NCI-H226 (cell line): ENCODE measurements around the gene KIF13A.
"Not testable (repeated sequence)": the region's sequence is repeated elsewhere in the genome, so short reads cannot be mapped to it uniquely, and the experiment has no call there.

Experiments
- DNase-seq: peaks from one replicate; pipeline ENCODE4 v3.0.0-alpha.2; 2015

The KIF13A gene

GRCh38 chr6:17987447-17987696, at the start of gene KIF13A:
Gene KIF13A, minus strand, starts transcription at chr6:17987635. Its CDS starts 172 bp downstream, at chr6:17987463.
- no peak for DNase-seq

DNA sequence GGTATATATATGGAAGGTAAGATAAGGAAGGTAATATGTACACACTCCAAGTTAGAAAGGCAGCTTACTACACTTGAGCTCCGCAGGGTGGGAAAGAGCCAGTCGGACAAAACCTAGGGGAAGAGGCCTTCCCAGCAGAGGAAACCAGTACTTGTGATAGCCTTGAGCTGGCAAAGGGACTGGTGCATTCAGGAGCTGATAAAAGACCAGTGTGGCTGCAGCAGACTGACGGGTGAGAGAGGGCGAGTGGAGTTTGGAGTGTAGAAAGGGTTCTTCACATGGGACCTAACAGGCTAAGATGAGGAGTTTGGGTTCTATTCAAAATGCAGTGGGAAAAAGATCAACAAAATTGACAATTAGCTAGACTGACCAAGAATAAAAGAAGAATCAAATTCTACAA, 49.3 kb upstream of the KIF13A start:
- DNase-seq = no peak

- no peak for DNase-seq
Observed at GRCh38 chr6:18035330-18035854, 48.0 kb upstream of the KIF13A start.

- no peak for DNase-seq
Observed at GRCh38 chr6:18034798-18035202, 47.4 kb upstream of the KIF13A start.

DNA sequence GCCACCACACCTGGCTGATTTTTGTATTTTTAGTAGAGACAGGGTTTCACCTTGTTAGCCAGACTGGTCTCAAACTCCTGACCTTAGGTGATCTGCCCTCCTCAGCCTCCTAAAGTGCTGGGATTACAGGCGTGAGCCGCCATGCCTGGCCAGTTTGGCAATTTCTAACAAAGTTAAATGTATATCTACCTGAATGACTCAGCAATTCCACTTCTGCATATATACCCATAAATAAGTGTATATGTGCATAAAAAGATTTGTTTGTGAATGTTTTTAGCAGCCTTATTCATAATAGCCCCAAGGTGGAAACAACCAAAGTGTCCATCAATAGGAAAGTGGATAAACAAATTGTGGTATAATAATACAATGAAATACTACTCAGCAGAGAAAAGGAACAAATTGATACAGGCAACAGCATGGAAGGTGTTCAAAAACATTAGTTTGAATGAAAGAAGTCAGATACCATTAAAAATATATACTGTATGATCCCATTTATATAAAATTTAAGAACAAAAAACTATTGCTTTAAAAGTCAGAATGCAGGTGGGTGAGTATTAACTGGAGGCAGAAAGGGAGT, 44.3 kb upstream of the KIF13A start:
- DNase-seq = no peak

- DNase-seq = no peak
Observed at GRCh38 chr6:18031189-18031588, 43.8 kb upstream of the KIF13A start.

GRCh38 chr6:18028332-18028731, 40.9 kb upstream of the KIF13A start:
- DNase-seq = no peak

DNA sequence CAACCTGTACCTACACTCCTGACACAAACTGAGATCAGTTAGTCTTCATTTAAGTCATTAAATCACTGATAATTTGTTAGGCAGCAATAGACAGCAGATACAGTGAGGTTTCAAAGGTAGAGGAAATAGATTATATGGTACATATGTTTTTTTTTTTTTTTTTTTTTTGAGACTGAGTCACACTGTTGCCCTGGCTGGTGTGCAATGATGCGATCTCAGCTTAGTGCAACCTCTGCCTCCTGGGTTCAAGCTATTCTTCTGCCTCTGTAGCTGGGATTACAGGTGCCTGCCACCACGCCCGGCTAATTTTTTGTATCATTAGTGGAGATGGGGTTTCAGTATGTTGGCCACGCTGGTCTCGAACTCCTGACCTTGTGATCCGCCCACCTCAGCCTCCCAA, 38.2 kb upstream of the KIF13A start:
- no peak for DNase-seq

- DNase-seq = no peak
Observed at GRCh38 chr6:18024876-18025275, 37.4 kb upstream of the KIF13A start.

GRCh38 chr6:18023891-18024290, 36.5 kb upstream of the KIF13A start:
- DNase-seq = no peak

DNA sequence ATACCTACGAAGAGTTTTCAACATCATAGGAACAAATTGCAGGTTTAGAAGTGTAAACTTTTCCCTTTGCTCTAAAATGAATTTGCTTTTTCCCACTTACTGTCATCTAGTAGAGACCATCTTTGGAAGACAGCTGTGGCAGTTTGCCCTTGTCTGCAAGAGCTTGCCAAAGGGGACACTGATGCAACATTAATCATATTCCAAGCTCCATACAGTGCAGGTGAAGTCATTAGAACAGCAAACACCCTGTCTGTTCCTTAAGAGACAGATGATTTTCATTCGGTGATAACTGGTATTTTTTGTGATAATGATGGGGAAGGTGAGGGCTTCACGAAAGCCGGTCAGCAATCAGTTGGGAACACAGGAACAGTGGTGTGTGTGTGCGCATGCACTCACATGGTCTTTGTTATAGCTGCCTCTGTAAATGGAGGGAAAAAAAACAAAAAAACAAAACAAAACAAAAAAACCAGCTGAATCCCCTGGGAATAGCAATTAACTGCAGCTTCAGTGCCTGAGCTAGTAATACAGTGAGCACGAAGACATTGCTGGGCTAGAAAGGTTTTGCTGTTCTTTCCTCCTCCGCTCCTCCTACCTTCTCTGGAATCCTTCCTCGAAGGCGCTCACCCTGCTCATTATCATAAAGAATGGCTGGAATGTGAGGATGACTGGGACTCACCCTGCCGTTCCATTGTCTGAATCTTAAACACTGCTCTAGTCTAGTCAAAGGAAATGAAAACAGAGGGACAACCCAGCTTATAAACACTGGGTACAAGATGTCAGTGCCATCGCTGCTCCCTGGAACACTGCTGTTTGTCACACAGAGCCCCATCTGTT, 35.2 kb upstream of the KIF13A start:
- DNase-seq = peak; percentile 89

DNA sequence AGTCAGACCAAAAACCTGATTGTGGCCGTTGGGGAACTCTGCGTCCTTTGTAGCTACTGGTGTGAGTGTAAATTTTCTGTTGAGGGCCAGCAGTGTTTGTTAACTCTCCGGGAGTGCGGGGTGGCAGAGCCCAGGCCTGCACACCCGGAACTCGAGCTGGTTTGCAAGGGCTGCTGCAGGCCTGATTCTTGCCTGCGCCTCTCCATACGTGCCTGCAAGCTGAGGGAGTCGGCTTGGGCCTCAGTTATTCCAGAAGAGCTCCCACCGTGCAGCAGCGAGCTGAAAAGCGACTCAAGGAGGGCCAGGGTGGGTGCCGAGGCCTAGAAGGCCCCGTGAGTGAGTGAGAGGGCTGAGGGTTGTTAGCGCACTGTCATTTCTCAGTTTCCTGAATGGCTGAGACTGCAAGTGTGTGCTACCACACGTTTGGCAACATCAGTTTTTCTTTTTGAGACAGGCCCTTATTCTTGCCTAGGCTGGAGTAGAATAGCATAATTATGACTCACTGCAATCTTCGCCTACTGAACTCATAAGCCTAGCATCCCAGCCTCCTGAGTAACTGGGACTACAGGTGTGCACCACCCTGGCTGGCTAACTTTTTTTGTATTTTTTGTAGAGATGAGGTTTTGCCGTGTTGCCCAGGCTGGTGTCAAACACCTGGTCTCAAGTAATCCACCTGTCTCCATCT, 33.9 kb upstream of the KIF13A start:
- no peak for DNase-seq

- not testable (repeated sequence) for DNase-seq
Observed at GRCh38 chr6:18020545-18020944, 33.1 kb upstream of the KIF13A start.

- DNase-seq = no peak
Observed at GRCh38 chr6:18019539-18020534, 32.4 kb upstream of the KIF13A start.

- not testable (repeated sequence) for DNase-seq
Observed at GRCh38 chr6:18019133-18019532, 31.7 kb upstream of the KIF13A start.

DNA sequence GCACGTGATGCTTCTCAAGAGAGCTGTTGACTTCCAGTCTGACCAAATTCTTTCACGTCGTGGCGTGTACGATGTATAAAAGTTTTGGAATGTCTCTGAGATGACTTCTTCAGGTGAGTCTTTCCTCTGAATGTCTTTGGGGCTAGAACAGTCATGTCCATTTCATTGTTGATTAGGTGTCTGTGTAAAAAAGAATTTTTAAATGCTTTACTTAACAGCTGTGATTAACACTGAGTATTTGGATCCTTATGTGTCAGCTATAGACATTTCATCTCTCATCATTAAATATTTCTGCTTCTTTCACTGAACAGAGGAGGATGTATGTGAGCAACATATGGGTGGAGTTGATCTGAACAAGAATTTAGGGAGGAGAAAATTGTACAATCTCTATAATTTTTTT, 29.3 kb upstream of the KIF13A start:
- DNase-seq = no peak

GRCh38 chr6:18016133-18016532, 28.7 kb upstream of the KIF13A start:
- DNase-seq = no peak

DNA sequence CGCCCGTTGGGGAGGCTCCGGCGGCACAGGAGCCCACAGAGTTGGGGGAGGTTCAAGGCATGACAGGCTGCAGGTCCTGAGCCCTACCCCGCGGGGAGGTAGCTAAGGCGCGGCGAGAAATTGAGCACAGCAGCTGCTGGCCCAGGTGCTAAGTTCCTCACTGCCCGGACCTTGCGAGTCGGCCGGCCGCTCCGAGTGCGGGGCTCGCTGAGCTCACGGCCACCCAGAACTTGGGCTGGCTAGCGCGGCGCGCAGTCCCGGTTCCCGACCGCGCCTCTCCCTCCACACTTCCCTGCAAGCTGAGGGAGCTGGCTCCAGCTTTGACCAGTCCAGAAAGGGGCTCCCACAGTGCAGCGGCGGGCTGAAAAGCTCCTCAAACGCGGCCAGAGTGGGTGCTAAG, 23.9 kb upstream of the KIF13A start:
- no peak for DNase-seq

- DNase-seq = not testable (repeated sequence)
Observed at GRCh38 chr6:18010540-18010939, 23.1 kb upstream of the KIF13A start.

- DNase-seq = no peak
Observed at GRCh38 chr6:18004256-18004985, 17.0 kb upstream of the KIF13A start.

DNA sequence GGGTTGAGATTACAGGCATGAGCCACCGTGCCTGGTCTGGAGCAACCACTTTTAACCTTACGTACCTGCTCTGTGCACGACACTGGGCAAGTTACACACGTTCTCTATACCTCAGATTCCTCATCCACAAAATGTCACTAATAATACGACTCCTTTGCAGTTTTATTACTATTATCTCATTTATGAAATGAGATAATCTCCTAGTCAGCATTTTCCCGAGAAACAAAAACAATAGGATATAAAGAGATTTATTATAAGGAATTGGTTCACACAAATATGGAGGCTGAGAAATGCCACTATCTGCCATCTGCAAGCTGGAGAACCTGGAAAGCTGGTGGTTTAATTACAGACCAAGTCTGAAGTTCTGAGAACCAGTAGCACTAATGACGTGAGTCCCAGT, 12.0 kb upstream of the KIF13A start:
- DNase-seq = no peak

DNA sequence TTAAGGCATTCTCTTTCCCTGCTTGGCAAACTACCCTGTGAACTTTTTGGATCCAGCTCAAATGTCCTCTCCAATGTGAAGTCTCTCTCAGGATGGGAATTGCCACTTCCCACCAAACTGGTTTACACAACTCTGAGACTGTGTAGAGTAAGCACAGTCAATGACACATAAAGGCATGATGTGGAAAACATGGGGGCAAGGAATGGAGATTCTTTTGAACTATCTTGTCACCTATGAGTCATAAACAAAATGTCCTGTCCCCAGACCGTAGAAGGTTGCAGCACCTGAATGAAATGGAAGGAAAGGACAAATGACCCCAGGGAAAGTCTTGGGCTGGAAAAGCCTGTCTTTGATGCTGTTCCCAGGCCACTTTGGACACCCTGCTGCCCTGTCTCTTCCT, 11.0 kb upstream of the KIF13A start:
- DNase-seq = no peak
